GM18519 (cell line): Measurements from ENCODE around the gene DNAI1.
"Not testable (repeated sequence)": the region's sequence is repeated elsewhere in the genome, so short reads cannot be mapped to it uniquely, and the experiment has no call there.

Experiments used
- ATAC-seq: cut with Tn5 transposase; IDR thresholded peaks from one replicate; pipeline ENCODE4 v1.9.1; 2021; ENCODE audit warnings: mild to moderate bottlenecking, moderate library complexity; ENCODE audit not compliant: unreplicated experiment, low FRiP score

DNAI1 gene

GRCh38 chr9:34458013-34458958 lies at the start of gene DNAI1, which contains the start of gene FAM219A:
DNAI1 (plus strand) TSS chr9:34458805; CDS start chr9:34459006, 201 bp downstream.
FAM219A (minus strand) TSS chr9:34458570; CDS start chr9:34458263, 307 bp downstream.
- peak; percentile 94 for ATAC-seq

GRCh38 chr9:34409154-34409553 lies 49.5 kb upstream of the DNAI1 start:
- no peak for ATAC-seq

- no peak for ATAC-seq
These were observed 46.3 kb upstream of the DNAI1 start for GRCh38 chr9:34412336-34412735.

- no peak for ATAC-seq
These were observed 45.3 kb upstream of the DNAI1 start for GRCh38 chr9:34413231-34413852.

GRCh38 chr9:34417734-34418133 lies 40.9 kb upstream of the DNAI1 start:
- ATAC-seq: no peak

GRCh38 chr9:34419716-34420504 lies 38.7 kb upstream of the DNAI1 start:
- ATAC-seq: no peak

GRCh38 chr9:34426347-34427074 lies 32.1 kb upstream of the DNAI1 start:
- no peak for ATAC-seq

GRCh38 chr9:34428325-34428958 lies 30.2 kb upstream of the DNAI1 start:
- ATAC-seq: no peak

GRCh38 chr9:34430843-34431437 lies 27.7 kb upstream of the DNAI1 start:
- ATAC-seq: no peak

- no peak for ATAC-seq
These were observed 26.9 kb upstream of the DNAI1 start for GRCh38 chr9:34431667-34432066.

GRCh38 chr9:34437006-34437925 lies 21.3 kb upstream of the DNAI1 start:
- no peak for ATAC-seq

- not testable (repeated sequence) for ATAC-seq
These were observed 20.7 kb upstream of the DNAI1 start for GRCh38 chr9:34437926-34438307.

- ATAC-seq: not testable (repeated sequence)
These were observed 20.1 kb upstream of the DNAI1 start for GRCh38 chr9:34438465-34438864.

GRCh38 chr9:34440017-34440416 lies 18.6 kb upstream of the DNAI1 start:
- ATAC-seq: no peak

- no peak for ATAC-seq
These were observed 15.8 kb upstream of the DNAI1 start for GRCh38 chr9:34442770-34443169.

GRCh38 chr9:34443533-34443932 lies 15.1 kb upstream of the DNAI1 start:
- no peak for ATAC-seq

- ATAC-seq: no peak
These were observed 14.6 kb upstream of the DNAI1 start for GRCh38 chr9:34443976-34444375.

- ATAC-seq: no peak
These were observed 12.1 kb upstream of the DNAI1 start for GRCh38 chr9:34446468-34446891.
